A673 (cell line): ENCODE results near the gene COL4A2.

Source experiments
- EZH2 ChIP-seq: fragments of 200-600 bp; sonication (generic); IDR thresholded peaks from 2 replicates; pipeline ENCODE4 v1.6.1; 2017; ENCODE audit warnings: borderline replicate concordance, low read depth, mild to moderate bottlenecking, mixed read lengths, antibody characterized with exemption, low read length; ENCODE audit not compliant: poor library complexity, severe bottlenecking
- TF ChIP-seq, protein P1 (sequence below): fragments of 300-800, 200-600 bp; sonication (generic); conservative IDR thresholded peaks from 2 replicates; pipeline ENCODE4 v1.5.1; 2017; ENCODE audit warnings: low read depth, mild to moderate bottlenecking, antibody characterized with exemption, low read length, moderate library complexity, mixed read lengths

GRCh38 chr13:110376120-110376519, 69.0 kb downstream of the COL4A2 start:
- TF ChIP-seq, protein P1, sequence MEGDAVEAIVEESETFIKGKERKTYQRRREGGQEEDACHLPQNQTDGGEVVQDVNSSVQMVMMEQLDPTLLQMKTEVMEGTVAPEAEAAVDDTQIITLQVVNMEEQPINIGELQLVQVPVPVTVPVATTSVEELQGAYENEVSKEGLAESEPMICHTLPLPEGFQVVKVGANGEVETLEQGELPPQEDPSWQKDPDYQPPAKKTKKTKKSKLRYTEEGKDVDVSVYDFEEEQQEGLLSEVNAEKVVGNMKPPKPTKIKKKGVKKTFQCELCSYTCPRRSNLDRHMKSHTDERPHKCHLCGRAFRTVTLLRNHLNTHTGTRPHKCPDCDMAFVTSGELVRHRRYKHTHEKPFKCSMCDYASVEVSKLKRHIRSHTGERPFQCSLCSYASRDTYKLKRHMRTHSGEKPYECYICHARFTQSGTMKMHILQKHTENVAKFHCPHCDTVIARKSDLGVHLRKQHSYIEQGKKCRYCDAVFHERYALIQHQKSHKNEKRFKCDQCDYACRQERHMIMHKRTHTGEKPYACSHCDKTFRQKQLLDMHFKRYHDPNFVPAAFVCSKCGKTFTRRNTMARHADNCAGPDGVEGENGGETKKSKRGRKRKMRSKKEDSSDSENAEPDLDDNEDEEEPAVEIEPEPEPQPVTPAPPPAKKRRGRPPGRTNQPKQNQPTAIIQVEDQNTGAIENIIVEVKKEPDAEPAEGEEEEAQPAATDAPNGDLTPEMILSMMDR: no peak
- TF ChIP-seq EZH2: no peak
